Kidney (tissue), 14 donors: ENCODE measurements around the gene CAMK1D. TPM values are rescaled to one million over a fixed set of nuclear protein-coding genes. Genes with fewer than 3 reads are reported as not detected.

Experiments used
- DNase-seq, 5 donors: peaks; one replicate each; pipeline ENCODE4 v3.0.0-alpha.2; 2013 to 2020
- FAIRE-seq: peaks from 2 replicates; lab custom pipeline; 2012; peaks lifted over from hg19 to GRCh38; lab: Jason Lieb, UNC
- H3K27ac ChIP-seq, 2 donors: one replicate each; pipeline ENCODE4 v1.7.0; 2013; ENCODE audit warnings: low read depth in 2 of 2, low read length in 2 of 2, inconsistent platforms in 1 of 2
- H3K27me3 ChIP-seq: one replicate; pipeline ENCODE4 v1.7.1; 2013; ENCODE audit warnings: low read length, inconsistent platforms; ENCODE audit not compliant: control insufficient read depth, insufficient read depth
- H3K36me3 ChIP-seq, 3 donors: one replicate each; pipeline versions ENCODE4 v1.7.0 to v1.7.1; 2013; ENCODE audit warnings: low read length in 3 of 3, control low read depth in 1 of 3, inconsistent platforms in 1 of 3; ENCODE audit not compliant: insufficient read depth in 3 of 3, control insufficient read depth in 2 of 3
- H3K4me1 ChIP-seq, 3 donors: one replicate each; pipeline versions ENCODE4 v1.7.0 to v1.7.1; 2013; ENCODE audit warnings: low read length in 3 of 3, inconsistent platforms in 1 of 3, low read depth in 1 of 3; ENCODE audit not compliant: control insufficient read depth in 2 of 3, insufficient read depth in 2 of 3
- H3K4me3 ChIP-seq, 3 donors: one replicate each; pipeline versions ENCODE4 v1.7.0 to v1.8.1; 2013; ENCODE audit warnings: low read length in 3 of 3, control low read depth in 1 of 3, inconsistent platforms in 1 of 3
- H3K9ac ChIP-seq, 3 donors: one replicate each; pipeline versions ENCODE4 v1.7.0 to v1.7.1; 2013; ENCODE audit warnings: low read length in 3 of 3, control low read depth in 1 of 3, inconsistent platforms in 1 of 3
- H3K9me3 ChIP-seq, 3 donors: one replicate each; pipeline versions ENCODE4 v1.7.0 to v1.7.1; 2013; ENCODE audit warnings: low read length in 3 of 3, control low read depth in 1 of 3, inconsistent platforms in 1 of 3; ENCODE audit not compliant: control insufficient read depth in 2 of 3, insufficient read depth in 1 of 3
- intact Hi-C: fragments of 100-400 bp; cut with DNase I; formaldehyde crosslinking; loops from one replicate; pipeline ENCODE4 v1.11.1; 2022
- polyA plus RNA-seq: library from polyadenylated mRNA; stranded (reverse); fragments of 350-450 nt; fragmentation: Illumina TruSeq; extraction: RNeasy Lipid Tissue Mini Kit (QIAGEN cat#74804); gene quantifications from one replicate; pipeline ENCODE4 v1.2.3, GENCODE V29; 2014; ENCODE audit warnings: low read depth, low replicate concordance; ENCODE audit not compliant: insufficient read depth
- total RNA-seq: library from RNA; stranded (reverse); fragmentation: NEBNext Ultra II Directional; extraction: Animal tissue kit (Norgen Biotek cat#: 25700); gene quantifications from one replicate; pipeline ENCODE4 v1.2.1, GENCODE V29; 2021
- TF ChIP-seq, protein P1 (sequence below): IDR thresholded peaks from 3 replicates; pipeline ENCODE4 v1.5.1; 2012; ENCODE audit warnings: mild to moderate bottlenecking, moderate library complexity, borderline replicate concordance; ENCODE audit not compliant: insufficient read depth; ENCODE audit errors: extremely low read depth
- donor health status: control.
- donor health status: control.
- donor health status: control.
- donor health status: control.
- donor health status: control.
- donor health status: DM: yes; HTN: yes; CAD: no.
- donor health status: Normal renal cell carcinoma (clear cell type).

The CAMK1D gene
- total and polyA plus RNA-seq, 2 donors from 2014 or later, result 1.1 to 13.7 TPM

DNA sequence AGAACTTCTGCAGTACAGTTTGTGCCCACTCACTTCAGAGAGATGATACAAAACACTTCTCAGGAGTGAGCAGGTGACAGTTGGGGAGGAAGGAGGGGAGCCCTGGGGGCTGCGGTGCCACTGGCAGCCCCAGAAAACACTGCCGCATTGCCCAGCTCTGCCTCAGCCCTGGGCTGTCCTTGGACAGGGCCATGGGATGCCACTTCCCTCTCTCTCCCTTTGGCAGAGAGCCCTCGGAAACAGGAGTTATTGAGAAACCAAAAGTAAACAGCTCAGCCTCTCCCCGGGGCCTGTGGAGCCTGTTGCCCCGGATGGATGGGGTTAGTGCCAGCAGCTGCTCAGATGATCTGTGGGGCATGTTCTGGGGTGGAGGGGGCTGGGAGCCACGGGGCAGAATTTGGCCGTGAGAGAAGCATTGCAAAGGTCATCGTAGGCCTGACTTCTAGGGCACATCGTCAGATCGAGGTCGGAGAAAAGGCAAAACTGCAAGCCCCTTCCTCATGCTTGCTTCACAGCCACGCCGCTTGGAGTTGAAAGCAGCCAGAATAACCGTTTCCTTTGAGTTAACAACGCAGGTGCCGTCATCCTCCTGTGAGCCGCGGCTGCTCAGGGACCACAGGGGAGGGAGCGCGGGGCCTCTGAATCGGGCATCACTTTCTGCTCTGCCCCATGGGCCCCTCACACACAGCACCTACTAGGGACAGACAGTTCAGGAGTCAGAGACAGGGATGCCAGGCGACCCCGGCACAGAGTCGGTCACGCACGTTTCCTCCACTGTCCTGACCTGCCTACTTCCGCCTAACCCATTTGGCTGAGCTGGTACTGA, 256.4 kb downstream of the CAMK1D start:
- intact Hi-C loops, result no loop called here
- Histone ChIP-seq H3K9me3 (no peaks in the 10 kb centered on the region), H3K36me3 (no peaks in the 10 kb centered on the region), H3K4me3 (peak overlapping the region in 2 of 3 donors; percentile 49 to 56), H3K27me3 (no peaks in the 10 kb centered on the region), H3K4me1 (peaks cover 0 to 10% (median 5%) of the 10 kb centered on the region in 3 donors), H3K27ac (peak overlapping the region; percentile 68 to 71), H3K9ac (peak overlapping the region in 1 of 3 donors; percentile 49)
- TF ChIP-seq, protein P1, sequence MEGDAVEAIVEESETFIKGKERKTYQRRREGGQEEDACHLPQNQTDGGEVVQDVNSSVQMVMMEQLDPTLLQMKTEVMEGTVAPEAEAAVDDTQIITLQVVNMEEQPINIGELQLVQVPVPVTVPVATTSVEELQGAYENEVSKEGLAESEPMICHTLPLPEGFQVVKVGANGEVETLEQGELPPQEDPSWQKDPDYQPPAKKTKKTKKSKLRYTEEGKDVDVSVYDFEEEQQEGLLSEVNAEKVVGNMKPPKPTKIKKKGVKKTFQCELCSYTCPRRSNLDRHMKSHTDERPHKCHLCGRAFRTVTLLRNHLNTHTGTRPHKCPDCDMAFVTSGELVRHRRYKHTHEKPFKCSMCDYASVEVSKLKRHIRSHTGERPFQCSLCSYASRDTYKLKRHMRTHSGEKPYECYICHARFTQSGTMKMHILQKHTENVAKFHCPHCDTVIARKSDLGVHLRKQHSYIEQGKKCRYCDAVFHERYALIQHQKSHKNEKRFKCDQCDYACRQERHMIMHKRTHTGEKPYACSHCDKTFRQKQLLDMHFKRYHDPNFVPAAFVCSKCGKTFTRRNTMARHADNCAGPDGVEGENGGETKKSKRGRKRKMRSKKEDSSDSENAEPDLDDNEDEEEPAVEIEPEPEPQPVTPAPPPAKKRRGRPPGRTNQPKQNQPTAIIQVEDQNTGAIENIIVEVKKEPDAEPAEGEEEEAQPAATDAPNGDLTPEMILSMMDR, result no peak
- peak in 2 of 5 donors; percentile 54 to 90 for DNase-seq
- no peak for FAIRE-seq

DNA sequence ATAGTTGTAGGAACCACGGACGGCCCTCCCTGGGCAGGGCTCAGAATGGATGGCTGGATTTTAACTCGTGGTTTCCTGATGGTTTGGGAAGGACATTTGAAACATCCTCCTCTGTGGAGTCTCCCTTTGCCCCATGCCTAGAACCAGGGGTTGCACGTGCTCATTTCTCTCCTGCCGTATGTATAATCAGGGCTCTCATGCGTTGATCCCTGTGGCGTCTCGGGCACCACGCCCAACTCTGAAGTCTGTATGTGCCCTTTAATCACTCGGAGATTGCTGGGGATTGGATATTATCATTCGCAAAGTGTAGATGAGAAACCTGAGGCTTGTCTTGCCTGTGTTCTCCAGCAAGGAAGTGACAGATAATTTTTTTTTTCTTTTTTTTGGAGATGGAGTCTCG, 257.1 kb downstream of the CAMK1D start:
- H3K9ac ChIP-seq, result no peak overlapping the region
- FAIRE-seq (no peak), DNase-seq (no peak)
- no peak overlapping the region for H3K4me3 ChIP-seq
- H3K27ac ChIP-seq, result peak overlapping the region in 1 of 2 donors; percentile 71
- no peaks in the 10 kb centered on the region for H3K9me3 ChIP-seq
- TF ChIP-seq, protein P1, result no peak
- no peaks in the 10 kb centered on the region for H3K27me3 ChIP-seq
- H3K36me3 ChIP-seq, result no peaks in the 10 kb centered on the region
- intact Hi-C loops, result no loop called here
- H3K4me1 ChIP-seq, result peaks cover 0 to 10% (median 5%) of the 10 kb centered on the region in 3 donors

DNA sequence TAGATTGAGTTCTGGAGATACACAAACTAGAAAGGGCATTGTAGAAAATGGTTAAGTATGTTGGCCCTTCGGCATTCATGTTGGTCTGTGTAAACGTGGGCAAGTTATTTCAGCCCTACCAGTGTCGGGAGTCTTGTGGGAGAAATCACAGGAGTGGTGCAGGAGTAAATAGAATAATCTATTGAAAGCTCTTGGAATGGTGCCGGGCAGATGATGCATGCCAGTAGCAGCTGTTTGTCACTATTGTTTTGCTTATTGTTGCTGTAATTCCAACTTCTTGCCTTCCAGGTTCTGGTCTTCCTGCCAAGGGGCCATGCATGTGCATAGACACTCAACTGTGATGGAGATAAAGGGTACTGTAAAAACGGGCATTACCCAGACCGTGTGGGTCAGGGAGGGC, 259.4 kb downstream of the CAMK1D start:
- no peaks in the 10 kb centered on the region for H3K27me3 ChIP-seq

More for the DNA sequence above, 259.4 kb downstream of the CAMK1D start:
- DNase-seq, result no peak
- Histone ChIP-seq H3K36me3 (no peaks in the 10 kb centered on the region), H3K9me3 (no peaks in the 10 kb centered on the region), H3K4me1 (peaks cover 0 to 10% (median 5%) of the 10 kb centered on the region in 3 donors), H3K4me3 (no peak overlapping the region), H3K27ac (no peak overlapping the region), H3K9ac (no peak overlapping the region)
- TF ChIP-seq, protein P1, result no peak
- intact Hi-C loops, result no loop called here
- FAIRE-seq, result no peak
